Skeletal muscle cell (primary cell): ENCODE measurements around the gene GINS3.

Experiments
- DNase-seq: peaks from one replicate; pipeline ENCODE4 v3.0.0-alpha.2; 2010; ENCODE audit warnings: low read depth
- H3K4me3 ChIP-seq: 2 replicates; pipeline ENCODE4 v1.5.1; 2011; ENCODE audit warnings: low read depth, mild to moderate bottlenecking, control low read depth, low read length, moderate library complexity

The GINS3 gene

DNA sequence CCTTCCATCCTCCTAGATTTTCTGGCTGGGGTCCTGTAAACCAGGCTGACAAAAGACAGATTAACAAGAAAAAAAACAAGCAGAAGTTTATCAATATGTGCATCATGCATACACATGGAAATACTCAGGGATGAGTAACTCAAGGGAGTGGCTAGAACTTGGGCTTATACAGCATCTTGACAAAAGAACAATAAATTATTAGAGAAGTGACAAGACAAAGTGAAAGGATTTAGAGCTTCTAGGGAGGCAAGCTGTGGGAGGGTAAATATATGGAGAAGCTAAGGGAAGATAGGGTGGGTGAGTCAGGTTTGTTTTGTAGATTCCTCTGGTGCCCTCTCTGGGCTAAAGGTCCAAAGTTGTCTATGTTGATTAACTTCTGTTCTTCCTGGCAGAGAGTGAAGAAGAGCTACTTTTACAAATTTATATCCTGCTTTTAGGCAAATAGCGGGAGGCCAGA, 59.7 kb downstream of the GINS3 start:
- H3K4me3 ChIP-seq, result no peak overlapping the region
- DNase-seq, result peak; percentile 3

DNA sequence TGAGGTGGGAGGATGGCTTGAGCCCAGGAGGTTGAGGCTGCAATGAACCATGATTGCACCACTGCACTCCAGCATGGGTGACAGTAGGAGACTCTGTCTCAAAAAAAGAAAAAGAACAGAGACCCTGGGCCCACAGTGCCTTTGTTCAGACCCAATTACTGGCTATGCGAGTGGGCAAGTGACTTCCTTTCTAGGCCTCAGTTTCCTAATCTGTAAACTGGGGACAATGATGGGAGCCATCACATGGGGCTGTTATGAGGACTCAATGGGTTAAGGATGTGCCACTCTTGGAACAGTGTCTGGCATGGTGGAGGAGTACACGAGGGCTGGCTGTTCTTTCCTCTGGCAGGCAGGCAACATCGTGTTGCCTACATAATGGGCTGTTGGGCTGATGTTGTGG, 60.4 kb downstream of the GINS3 start:
- no peak for DNase-seq
- H3K4me3 ChIP-seq, result no peak overlapping the region

DNA sequence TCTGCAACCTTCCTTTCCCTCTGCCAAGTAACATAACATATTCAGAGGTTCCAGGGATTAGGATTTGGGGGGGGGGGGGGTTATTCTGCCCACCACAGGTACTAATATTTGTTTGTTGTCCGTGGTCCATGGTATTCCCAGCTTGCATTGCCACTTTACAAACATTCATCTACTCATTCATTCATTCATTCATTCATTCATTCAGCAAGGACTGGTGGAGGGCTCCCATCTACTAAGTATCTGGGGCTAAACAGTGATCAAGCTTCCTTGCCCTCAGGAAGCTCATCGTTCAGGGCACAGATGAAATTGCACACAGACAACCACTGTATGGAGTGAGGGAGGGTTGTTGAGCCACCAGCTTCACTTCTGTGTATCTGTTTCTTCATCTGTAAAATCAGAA, 61.9 kb downstream of the GINS3 start:
- no peak for DNase-seq
- H3K4me3 ChIP-seq, result no peak overlapping the region

- no peak overlapping the region for H3K4me3 ChIP-seq
- no peak for DNase-seq
Measured at GRCh38 chr16:58454856-58455255, 62.6 kb downstream of the GINS3 start.
